Activated naive CD8-positive, alpha-beta T cell treated with anti-CD3 and anti-CD28 coated beads for 36 hours (primary cell): Measurements from ENCODE around the gene AGAP1. TPM values are rescaled to one million over a fixed set of nuclear protein-coding genes. Genes with fewer than 3 reads are reported as not detected.

Source experiments
- DNase-seq: peaks from one replicate; pipeline ENCODE4 v3.0.0; 2021
- H3K27ac Mint-ChIP-seq: one replicate; pipeline ENCODE4 v1.8.0; 2022; ENCODE audit warnings: mild to moderate bottlenecking, moderate library complexity, mixed read lengths
- H3K27me3 Mint-ChIP-seq: one replicate; pipeline ENCODE4 v1.8.0; 2022; ENCODE audit warnings: mild to moderate bottlenecking, mixed read lengths
- H3K36me3 Mint-ChIP-seq: one replicate; pipeline ENCODE4 v1.8.0; 2021; ENCODE audit warnings: mild to moderate bottlenecking, mixed read lengths
- H3K4me1 Mint-ChIP-seq: one replicate; pipeline ENCODE4 v1.8.0; 2021; ENCODE audit warnings: mixed read lengths
- H3K4me3 Mint-ChIP-seq: one replicate; pipeline ENCODE4 v1.8.0; 2022; ENCODE audit warnings: mild to moderate bottlenecking, moderate library complexity, mixed read lengths
- H3K9me3 Mint-ChIP-seq: one replicate; pipeline ENCODE4 v1.8.0; 2022; ENCODE audit warnings: mixed read lengths
- total RNA-seq, 2 experiments: library from RNA; stranded (reverse); gene quantifications; one replicate each; pipeline ENCODE4 v1.2.3, GENCODE V29; 2021

AGAP1 gene
- total RNA-seq, 2 experiments from 2014 or later = 0.89 to 1.4 TPM

GRCh38 chr2:235952714-235953113 is 458.9 kb downstream of the AGAP1 start:
- H3K36me3 Mint-ChIP-seq = no peaks in the 10 kb centered on the region
- H3K4me3 Mint-ChIP-seq = no peak overlapping the region
- H3K27ac Mint-ChIP-seq = no peak overlapping the region

GRCh38 chr2:235954281-235954680 is 460.4 kb downstream of the AGAP1 start:
- peaks cover 43% of the 10 kb centered on the region for H3K27me3 Mint-ChIP-seq
- H3K27ac Mint-ChIP-seq = no peak overlapping the region
- H3K36me3 Mint-ChIP-seq = no peaks in the 10 kb centered on the region
- H3K4me3 Mint-ChIP-seq = no peak overlapping the region
- peaks cover 11% of the 10 kb centered on the region for H3K4me1 Mint-ChIP-seq
- no peaks in the 10 kb centered on the region for H3K9me3 Mint-ChIP-seq
- no peak for DNase-seq

More at GRCh38 chr2:235952714-235953113, 458.9 kb downstream of the AGAP1 start:
- no peak for DNase-seq
- Mint-ChIP-seq H3K4me1 (peaks cover 11% of the 10 kb centered on the region), H3K9me3 (no peaks in the 10 kb centered on the region), H3K27me3 (peaks cover 52% of the 10 kb centered on the region)

- Mint-ChIP-seq H3K4me3 (no peak overlapping the region), H3K9me3 (no peaks in the 10 kb centered on the region), H3K4me1 (peaks cover 11% of the 10 kb centered on the region), H3K27me3 (peaks cover 36% of the 10 kb centered on the region), H3K36me3 (no peaks in the 10 kb centered on the region), H3K27ac (no peak overlapping the region)
- DNase-seq = no peak
Measured at GRCh38 chr2:235954888-235955480, 461.1 kb downstream of the AGAP1 start.

- Mint-ChIP-seq H3K4me1 (peaks cover 11% of the 10 kb centered on the region), H3K4me3 (no peak overlapping the region)
Measured at GRCh38 chr2:235955664-235956063, 461.8 kb downstream of the AGAP1 start.

GRCh38 chr2:235956281-235956970 is 462.6 kb downstream of the AGAP1 start:
- Mint-ChIP-seq H3K27ac (no peak overlapping the region), H3K4me3 (no peak overlapping the region), H3K9me3 (no peaks in the 10 kb centered on the region), H3K36me3 (no peaks in the 10 kb centered on the region), H3K4me1 (peaks cover 9% of the 10 kb centered on the region), H3K27me3 (peaks cover 32% of the 10 kb centered on the region)
- no peak for DNase-seq

More at GRCh38 chr2:235955664-235956063, 461.8 kb downstream of the AGAP1 start:
- no peaks in the 10 kb centered on the region for H3K36me3 Mint-ChIP-seq
- no peak overlapping the region for H3K27ac Mint-ChIP-seq
- peaks cover 35% of the 10 kb centered on the region for H3K27me3 Mint-ChIP-seq
- no peaks in the 10 kb centered on the region for H3K9me3 Mint-ChIP-seq
- DNase-seq = no peak

- Mint-ChIP-seq H3K4me3 (no peak overlapping the region), H3K36me3 (no peaks in the 10 kb centered on the region), H3K27ac (no peak overlapping the region), H3K9me3 (no peaks in the 10 kb centered on the region), H3K4me1 (peaks cover 2% of the 10 kb centered on the region), H3K27me3 (peaks cover 32% of the 10 kb centered on the region)
- DNase-seq = no peak
Measured at GRCh38 chr2:235957251-235957650, 463.4 kb downstream of the AGAP1 start.

- no peak for DNase-seq
- no peaks in the 10 kb centered on the region for H3K9me3 Mint-ChIP-seq
- no peaks in the 10 kb centered on the region for H3K36me3 Mint-ChIP-seq
- peaks cover 2% of the 10 kb centered on the region for H3K4me1 Mint-ChIP-seq
- H3K27ac Mint-ChIP-seq = no peak overlapping the region
- H3K4me3 Mint-ChIP-seq = no peak overlapping the region
- peaks cover 26% of the 10 kb centered on the region for H3K27me3 Mint-ChIP-seq
Measured at GRCh38 chr2:235958221-235958930, 464.5 kb downstream of the AGAP1 start.

GRCh38 chr2:235958931-235959410 is 465.1 kb downstream of the AGAP1 start:
- DNase-seq = no peak
- H3K27me3 Mint-ChIP-seq = peaks cover 26% of the 10 kb centered on the region

GRCh38 chr2:235960011-235960715 is 466.3 kb downstream of the AGAP1 start:
- Mint-ChIP-seq H3K36me3 (no peaks in the 10 kb centered on the region), H3K4me1 (peaks cover 2% of the 10 kb centered on the region), H3K27me3 (peaks cover 14% of the 10 kb centered on the region), H3K27ac (no peak overlapping the region), H3K9me3 (no peaks in the 10 kb centered on the region), H3K4me3 (no peak overlapping the region)
- no peak for DNase-seq

More at GRCh38 chr2:235958931-235959410, 465.1 kb downstream of the AGAP1 start:
- Mint-ChIP-seq H3K27ac (no peak overlapping the region), H3K4me3 (no peak overlapping the region), H3K4me1 (peaks cover 2% of the 10 kb centered on the region), H3K9me3 (no peaks in the 10 kb centered on the region), H3K36me3 (no peaks in the 10 kb centered on the region)

- Mint-ChIP-seq H3K36me3 (no peaks in the 10 kb centered on the region), H3K4me3 (no peak overlapping the region), H3K27ac (no peak overlapping the region), H3K4me1 (peaks cover 2% of the 10 kb centered on the region), H3K9me3 (no peaks in the 10 kb centered on the region), H3K27me3 (peaks cover 16% of the 10 kb centered on the region)
- DNase-seq = no peak
Measured at GRCh38 chr2:235960716-235961640, 467.1 kb downstream of the AGAP1 start.

- DNase-seq = no peak
- H3K4me1 Mint-ChIP-seq = no peaks in the 10 kb centered on the region
- no peak overlapping the region for H3K27ac Mint-ChIP-seq
- H3K36me3 Mint-ChIP-seq = no peaks in the 10 kb centered on the region
- H3K9me3 Mint-ChIP-seq = no peaks in the 10 kb centered on the region
- H3K27me3 Mint-ChIP-seq = peaks cover 16% of the 10 kb centered on the region
- H3K4me3 Mint-ChIP-seq = no peak overlapping the region
Measured at GRCh38 chr2:235961711-235962110, 467.9 kb downstream of the AGAP1 start.

- Mint-ChIP-seq H3K27ac (no peak overlapping the region), H3K36me3 (no peaks in the 10 kb centered on the region), H3K4me1 (no peaks in the 10 kb centered on the region), H3K4me3 (no peak overlapping the region), H3K9me3 (no peaks in the 10 kb centered on the region), H3K27me3 (peaks cover 16% of the 10 kb centered on the region)
- no peak for DNase-seq
Measured at GRCh38 chr2:235963853-235964577, 470.2 kb downstream of the AGAP1 start.

GRCh38 chr2:235964787-235965390 is 471.0 kb downstream of the AGAP1 start:
- no peak for DNase-seq
- peaks cover 16% of the 10 kb centered on the region for H3K27me3 Mint-ChIP-seq
- no peak overlapping the region for H3K4me3 Mint-ChIP-seq
- no peaks in the 10 kb centered on the region for H3K36me3 Mint-ChIP-seq
- H3K4me1 Mint-ChIP-seq = no peaks in the 10 kb centered on the region
- H3K9me3 Mint-ChIP-seq = no peaks in the 10 kb centered on the region
- H3K27ac Mint-ChIP-seq = no peak overlapping the region
